Transverse colon (tissue), 4 donors: ENCODE results near the gene PLXNB2. TPM values are rescaled to one million over a fixed set of nuclear protein-coding genes. Genes with fewer than 3 reads are reported as not detected.

Source experiments
- DNase-seq: peaks from one replicate; pipeline ENCODE4 v3.0.0-alpha.2; 2019
- H3K27ac ChIP-seq, 4 donors: fragments of 200-600 bp; sonication (generic); 2 replicates each; pipeline ENCODE4 v1.5.1; 2016 to 2018; ENCODE audit warnings: inconsistent platforms in 4 of 4
- H3K27me3 ChIP-seq: fragments of 200-600 bp; sonication (generic); 2 replicates; pipeline ENCODE4 v1.5.1; 2017; ENCODE audit warnings: inconsistent platforms
- H3K36me3 ChIP-seq, 4 donors: fragments of 200-600 bp; sonication (generic); 2 replicates each; pipeline ENCODE4 v1.5.1; 2017 to 2019; ENCODE audit warnings: inconsistent platforms in 4 of 4
- H3K4me1 ChIP-seq, 4 donors: fragments of 200-600 bp; sonication (generic); 2 replicates each; pipeline ENCODE4 v1.5.1; 2017 to 2020; ENCODE audit warnings: inconsistent platforms in 4 of 4
- H3K4me3 ChIP-seq, 4 donors: fragments of 200-600 bp; sonication (generic); 1 replicate in 1 of 4; 2 replicates in 3 of 4; pipeline versions ENCODE4 v1.5.1 to v1.6.1; 2017 to 2019; ENCODE audit warnings: inconsistent platforms in 4 of 4
- H3K9me3 ChIP-seq, 2 donors: fragments of 200-600 bp; sonication (generic); 2 replicates each; pipeline ENCODE4 v1.5.1; 2017 to 2019; ENCODE audit warnings: inconsistent platforms in 2 of 2
- EP300 ChIP-seq: sonication (generic); formaldehyde crosslinking; IDR thresholded peaks from one replicate; pipeline ENCODE4 v1.6.1; 2017; ENCODE audit warnings: antibody characterized with exemption, low read depth
- POLR2A ChIP-seq: fragments of 450-650 bp; IDR thresholded peaks from one replicate; pipeline ENCODE4 v1.6.1; 2016; ENCODE audit warnings: antibody characterized with exemption, mild to moderate bottlenecking, moderate library complexity
- POLR2AphosphoS5 ChIP-seq, 3 donors: sonication (generic); formaldehyde crosslinking; IDR thresholded peaks; one replicate each; pipeline ENCODE4 v1.6.1; 2016; ENCODE audit warnings: antibody characterized with exemption in 3 of 3
- WGBS, 2 donors: methylation state at CpG; one replicate each; pipeline ENCODE4 v1.1.5; 2018; ENCODE audit warnings: low coverage in 1 of 2; 5-methylcytosine and 5-hydroxymethylcytosine counted together
- in situ Hi-C, 4 donors: fragments of 200-750 bp; cut with MboI; loops; one replicate each; pipeline versions ENCODE4 v1.15.0 to v1.15.1; 2017; ENCODE audit warnings: low sequenced_read_pairs in 3 of 4, low pct_ligation_motif_present in 1 of 4, low pct_unique_long_range_greater_than_20kb in 1 of 4
- intact Hi-C: fragments of 100-400 bp; cut with DNase I; formaldehyde crosslinking; loops from one replicate; pipeline ENCODE4 v1.15.1; 2023; ENCODE audit warnings: low total_unique reads
- total RNA-seq, 4 donors: library from RNA; depleted of rRNA; stranded (reverse); fragments of >200 nt; gene quantifications; one replicate each; pipeline ENCODE4 v1.1.0, GENCODE V29; 2016
- TF ChIP-seq, protein P1 (sequence below), 5 experiments: fragments of 200-600 bp in 3 of 5; fragments of 450-650 bp in 2 of 5; sonication (generic) in 3 of 5; IDR thresholded peaks; 1 replicate in 2 of 5; 2 replicates in 3 of 5; pipeline ENCODE4 v1.5.1; 2016 to 2017; ENCODE audit warnings: antibody characterized with exemption in 5 of 5, inconsistent platforms in 3 of 5, mild to moderate bottlenecking in 2 of 5, moderate library complexity in 1 of 5

The PLXNB2 gene
- total RNA-seq, 4 donors from 2014 or later = 305 to 880 (median 460) TPM

DNA sequence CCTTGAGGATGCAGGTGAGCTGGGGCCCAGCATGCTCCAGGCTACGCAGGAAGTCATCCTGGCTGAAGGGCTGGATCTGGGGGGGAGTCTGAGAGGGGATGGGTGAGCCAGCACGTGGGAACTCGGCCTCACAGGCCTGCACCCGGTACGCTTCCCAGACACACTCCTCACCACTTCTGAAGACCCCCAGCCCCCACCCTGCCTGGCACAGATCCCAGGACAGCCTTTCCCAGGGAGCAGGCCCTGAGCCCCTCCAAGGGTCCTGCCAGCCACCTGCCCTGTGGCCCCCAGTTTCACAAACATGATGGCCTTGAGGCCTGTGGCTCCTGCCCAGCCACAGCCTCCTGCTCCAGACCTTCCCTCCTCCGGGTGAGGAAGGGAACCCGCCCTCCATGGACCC lies 5.6 kb upstream of the PLXNB2 start:
- H3K4me3 ChIP-seq = no peak overlapping the region
- H3K36me3 ChIP-seq = no peaks in the 10 kb centered on the region
- no peak overlapping the region for H3K27ac ChIP-seq
- no peaks in the 10 kb centered on the region for H3K27me3 ChIP-seq
- peaks cover 7 to 28% (median 24%) of the 10 kb centered on the region in 4 donors for H3K4me1 ChIP-seq
- no peaks in the 10 kb centered on the region for H3K9me3 ChIP-seq
- WGBS, 2 donors = 86% methylated on average over 7 of the region's 7 CpGs; no CpG with 5 or more reads in 1 of the 2 donors
- TF ChIP-seq, protein P1, sequence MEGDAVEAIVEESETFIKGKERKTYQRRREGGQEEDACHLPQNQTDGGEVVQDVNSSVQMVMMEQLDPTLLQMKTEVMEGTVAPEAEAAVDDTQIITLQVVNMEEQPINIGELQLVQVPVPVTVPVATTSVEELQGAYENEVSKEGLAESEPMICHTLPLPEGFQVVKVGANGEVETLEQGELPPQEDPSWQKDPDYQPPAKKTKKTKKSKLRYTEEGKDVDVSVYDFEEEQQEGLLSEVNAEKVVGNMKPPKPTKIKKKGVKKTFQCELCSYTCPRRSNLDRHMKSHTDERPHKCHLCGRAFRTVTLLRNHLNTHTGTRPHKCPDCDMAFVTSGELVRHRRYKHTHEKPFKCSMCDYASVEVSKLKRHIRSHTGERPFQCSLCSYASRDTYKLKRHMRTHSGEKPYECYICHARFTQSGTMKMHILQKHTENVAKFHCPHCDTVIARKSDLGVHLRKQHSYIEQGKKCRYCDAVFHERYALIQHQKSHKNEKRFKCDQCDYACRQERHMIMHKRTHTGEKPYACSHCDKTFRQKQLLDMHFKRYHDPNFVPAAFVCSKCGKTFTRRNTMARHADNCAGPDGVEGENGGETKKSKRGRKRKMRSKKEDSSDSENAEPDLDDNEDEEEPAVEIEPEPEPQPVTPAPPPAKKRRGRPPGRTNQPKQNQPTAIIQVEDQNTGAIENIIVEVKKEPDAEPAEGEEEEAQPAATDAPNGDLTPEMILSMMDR (IDR thresholded peaks at IDR 0.05) = no peak
- TF ChIP-seq EP300 = no peak
- DNase-seq = no peak
- in situ Hi-C loops (no loop called here), intact Hi-C loops (no loop called here)

DNA sequence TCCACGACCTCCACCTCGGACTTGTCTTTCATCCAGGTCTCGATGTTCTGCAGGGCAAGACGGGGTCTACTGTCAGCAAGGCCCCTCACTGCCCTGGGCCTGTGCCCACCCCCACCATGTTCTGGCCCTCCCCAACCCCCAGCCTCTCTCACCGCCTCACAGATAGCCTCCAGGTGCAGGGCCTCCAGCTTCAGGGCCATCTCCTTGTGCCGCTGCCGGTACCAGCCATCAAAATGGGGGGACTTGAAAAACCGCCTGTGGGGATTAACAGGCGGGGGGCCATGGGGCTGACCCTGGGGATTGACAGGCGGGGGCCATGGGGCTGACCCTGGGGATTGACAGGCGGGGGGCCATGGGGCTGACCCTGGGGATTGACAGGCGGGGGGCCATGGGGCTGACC lies 4.9 kb upstream of the PLXNB2 start:
- no peak overlapping the region for H3K4me3 ChIP-seq
- no peak for DNase-seq
- H3K9me3 ChIP-seq = no peaks in the 10 kb centered on the region
- no peak overlapping the region for H3K27ac ChIP-seq
- H3K27me3 ChIP-seq = no peaks in the 10 kb centered on the region
- H3K36me3 ChIP-seq = no peaks in the 10 kb centered on the region
- peaks cover 9 to 32% (median 27%) of the 10 kb centered on the region in 4 donors for H3K4me1 ChIP-seq
- intact Hi-C loops = no loop called here
- 96% methylated on average over 5 of the region's 12 CpGs; no CpG with 5 or more reads in 1 of the 2 donors for WGBS, 2 donors
- in situ Hi-C loops = no loop called here
- TF ChIP-seq, protein P1 (IDR thresholded peaks at IDR 0.05) = no peak
- no peak for TF ChIP-seq POLR2A
- TF ChIP-seq POLR2AphosphoS5 (IDR thresholded peaks at IDR 0.05) = no peak
- TF ChIP-seq EP300 = no peak

DNA sequence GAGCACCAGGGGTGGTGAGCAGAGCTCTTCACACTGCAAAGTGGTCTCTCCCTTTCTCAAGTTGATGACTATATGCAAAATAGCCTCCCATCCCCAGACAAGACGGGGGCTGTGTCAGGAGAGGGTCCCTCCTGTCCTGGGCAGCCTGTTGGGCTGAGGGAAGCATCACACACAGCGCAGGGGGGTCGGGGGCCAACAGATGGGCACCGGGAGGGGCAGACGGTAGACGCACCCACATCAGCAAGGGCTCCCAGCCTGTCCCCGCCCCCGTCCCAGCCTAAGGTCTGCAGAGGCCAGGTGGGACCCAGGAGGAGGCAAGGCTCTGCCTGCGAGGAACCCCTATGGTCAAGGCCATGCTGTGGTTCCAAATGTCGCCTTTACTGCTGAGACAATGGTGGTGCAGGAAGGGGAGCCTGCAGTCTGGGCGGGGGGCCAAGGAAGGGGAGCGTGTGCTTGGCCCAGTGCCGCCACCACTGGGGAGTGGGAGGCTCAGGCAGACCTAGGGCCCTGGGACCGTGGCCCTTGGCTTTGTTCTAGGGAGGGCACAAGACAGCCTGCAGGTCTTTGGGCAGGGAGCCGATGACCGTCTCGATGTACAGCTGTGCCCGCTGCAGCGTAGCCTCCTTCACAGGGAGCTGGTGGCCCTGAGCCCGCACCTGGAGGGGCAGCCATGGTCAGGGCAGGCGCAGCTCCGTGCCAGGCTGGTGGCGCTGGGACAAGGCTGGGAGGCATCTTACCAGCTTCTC lies 4.3 kb upstream of the PLXNB2 start:
- intact Hi-C loops = no loop called here
- Histone ChIP-seq H3K36me3 (no peaks in the 10 kb centered on the region), H3K27ac (no peak overlapping the region), H3K4me1 (peaks cover 9 to 33% (median 27%) of the 10 kb centered on the region in 4 donors), H3K9me3 (no peaks in the 10 kb centered on the region), H3K4me3 (no peak overlapping the region), H3K27me3 (no peaks in the 10 kb centered on the region)
- in situ Hi-C loops = no loop called here
- 91% methylated on average over 23 of the region's 23 CpGs; no CpG with 5 or more reads in 1 of the 2 donors for WGBS, 2 donors
- no peak for DNase-seq
- TF ChIP-seq EP300 (no peak), POLR2A (no peak), POLR2AphosphoS5 (IDR thresholded peaks at IDR 0.05) (no peak)
- TF ChIP-seq, protein P1 (IDR thresholded peaks at IDR 0.05) = no peak

DNA sequence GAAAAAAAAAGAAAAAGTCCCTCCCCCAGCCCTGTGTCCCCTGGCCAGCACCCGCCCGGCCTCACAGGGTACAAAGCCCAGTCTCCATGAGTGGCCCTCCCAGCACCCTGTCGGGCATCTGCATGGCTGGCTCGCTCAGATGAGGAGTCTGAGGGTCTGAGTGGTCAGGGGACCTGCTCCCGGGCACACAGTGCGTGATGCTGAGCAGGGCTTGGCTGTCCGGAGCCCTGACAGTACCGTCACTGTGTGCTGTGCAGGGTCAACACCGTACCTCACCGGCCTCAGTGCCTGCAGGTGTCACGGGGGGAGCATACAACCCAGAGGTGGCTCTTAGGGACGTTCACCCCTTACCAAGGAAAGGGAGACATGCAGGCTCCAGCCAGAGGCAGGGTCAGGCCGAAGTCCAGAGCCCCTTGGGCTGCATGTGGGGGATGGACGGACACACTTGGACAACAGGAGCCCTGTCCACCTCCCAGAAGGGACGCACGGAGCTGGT lies 3.6 kb upstream of the PLXNB2 start:
- in situ Hi-C loops (no loop called here), intact Hi-C loops (no loop called here)
- Histone ChIP-seq H3K9me3 (no peaks in the 10 kb centered on the region), H3K27me3 (no peaks in the 10 kb centered on the region), H3K4me1 (peaks cover 9 to 40% (median 29%) of the 10 kb centered on the region in 4 donors), H3K36me3 (no peaks in the 10 kb centered on the region), H3K4me3 (no peak overlapping the region), H3K27ac (no peak overlapping the region)
- WGBS, 2 donors = 86% methylated on average over 16 of the region's 16 CpGs; no CpG with 5 or more reads in 1 of the 2 donors
- DNase-seq = no peak
- TF ChIP-seq EP300 = no peak
- TF ChIP-seq, protein P1 (IDR thresholded peaks at IDR 0.05) = no peak
- TF ChIP-seq POLR2AphosphoS5 (IDR thresholded peaks at IDR 0.05) = no peak
- TF ChIP-seq POLR2A = no peak
